Measurements from ENCODE around the gene RYR2. TPM values are rescaled to one million over a fixed set of nuclear protein-coding genes. Genes with fewer than 3 reads are reported as not detected.

Gene RYR2
- total RNA-seq, 4 donors from 2014 or later, result 0.23 to 4.6 (median 0.89) TPM

- intact Hi-C loops (cut with DNase I), result no loop called here
- no peaks in the 10 kb centered on the region for H3K4me1 ChIP-seq
- no peak for TF ChIP-seq POLR2A (IDR thresholded peaks at IDR 0.05)
- no peak for TF ChIP-seq CTCF (IDR thresholded peaks at IDR 0.05)
- DNase-seq, result no peak
- no peak overlapping the region for H3K4me3 ChIP-seq
- H3K36me3 ChIP-seq, result no peaks in the 10 kb centered on the region
- H3K27me3 ChIP-seq, result no peaks in the 10 kb centered on the region
- H3K27ac ChIP-seq, result no peak overlapping the region
- WGBS, 2 donors, result 64 to 81% methylated on average over 5 of the region's 5 CpGs
- no peaks in the 10 kb centered on the region for H3K9me3 ChIP-seq
These were observed 568.2 kb downstream of the RYR2 start for GRCh38 chr1:237610157-237610556.

- Histone ChIP-seq H3K36me3 (no peaks in the 10 kb centered on the region), H3K4me1 (no peaks in the 10 kb centered on the region), H3K9me3 (peaks cover 0 to 6% (median 0%) of the 10 kb centered on the region in 3 donors), H3K27ac (no peak overlapping the region), H3K4me3 (no peak overlapping the region), H3K27me3 (no peaks in the 10 kb centered on the region)
- intact Hi-C loops (cut with DNase I), result no loop called here
- TF ChIP-seq POLR2A (IDR thresholded peaks at IDR 0.05) (no peak), CTCF (IDR thresholded peaks at IDR 0.05) (no peak)
- 79 to 87% methylated on average over 4 to 8 of the region's 9 CpGs for WGBS, 2 donors
- DNase-seq, result no peak
These were observed 572.0 kb downstream of the RYR2 start for GRCh38 chr1:237613984-237614383.

- Histone ChIP-seq H3K9me3 (peaks cover 0 to 10% (median 0%) of the 10 kb centered on the region in 3 donors), H3K27me3 (no peaks in the 10 kb centered on the region), H3K36me3 (no peaks in the 10 kb centered on the region), H3K4me3 (no peak overlapping the region), H3K27ac (no peak overlapping the region), H3K4me1 (no peaks in the 10 kb centered on the region)
- WGBS, 2 donors, result 82 to 88% methylated on average over 5 of the region's 5 CpGs
- DNase-seq, result no peak
- intact Hi-C loops (cut with DNase I), result no loop called here
- TF ChIP-seq POLR2A (IDR thresholded peaks at IDR 0.05) (no peak), CTCF (IDR thresholded peaks at IDR 0.05) (no peak)
These were observed 577.6 kb downstream of the RYR2 start for GRCh38 chr1:237619553-237619952.

GRCh38 chr1:237634922-237635321 is 592.9 kb downstream of the RYR2 start:
- TF ChIP-seq POLR2A (IDR thresholded peaks at IDR 0.05), result no peak
- no peak for TF ChIP-seq CTCF (IDR thresholded peaks at IDR 0.05)
- no peak overlapping the region for H3K27ac ChIP-seq
- DNase-seq, result no peak
- H3K4me1 ChIP-seq, result no peaks in the 10 kb centered on the region
- no peaks in the 10 kb centered on the region for H3K36me3 ChIP-seq
- 81 to 82% methylated on average over 5 of the region's 5 CpGs for WGBS, 2 donors
- intact Hi-C loops (cut with DNase I), result no loop called here
- H3K27me3 ChIP-seq, result no peaks in the 10 kb centered on the region
- H3K9me3 ChIP-seq, result no peaks in the 10 kb centered on the region
- H3K4me3 ChIP-seq, result no peak overlapping the region

GRCh38 chr1:237638555-237638954 is 596.6 kb downstream of the RYR2 start:
- DNase-seq, result no peak
- no peak overlapping the region for H3K27ac ChIP-seq
- no peaks in the 10 kb centered on the region for H3K27me3 ChIP-seq
- TF ChIP-seq CTCF (IDR thresholded peaks at IDR 0.05) (no peak), POLR2A (IDR thresholded peaks at IDR 0.05) (no peak)
- no peaks in the 10 kb centered on the region for H3K36me3 ChIP-seq
- no peaks in the 10 kb centered on the region for H3K9me3 ChIP-seq
- WGBS, 2 donors, result 82 to 83% methylated on average over 1 of the region's 1 CpG
- intact Hi-C loops (cut with DNase I), result no loop called here
- H3K4me3 ChIP-seq, result no peak overlapping the region
- no peaks in the 10 kb centered on the region for H3K4me1 ChIP-seq

Measured in esophagus squamous epithelium (tissue), 5 donors.